Measurements from ENCODE around the gene MKNK1.
"Not testable (repeated sequence)": the region's sequence is repeated elsewhere in the genome, so short reads cannot be mapped to it uniquely, and the experiment has no call there.

Gene MKNK1

DNA sequence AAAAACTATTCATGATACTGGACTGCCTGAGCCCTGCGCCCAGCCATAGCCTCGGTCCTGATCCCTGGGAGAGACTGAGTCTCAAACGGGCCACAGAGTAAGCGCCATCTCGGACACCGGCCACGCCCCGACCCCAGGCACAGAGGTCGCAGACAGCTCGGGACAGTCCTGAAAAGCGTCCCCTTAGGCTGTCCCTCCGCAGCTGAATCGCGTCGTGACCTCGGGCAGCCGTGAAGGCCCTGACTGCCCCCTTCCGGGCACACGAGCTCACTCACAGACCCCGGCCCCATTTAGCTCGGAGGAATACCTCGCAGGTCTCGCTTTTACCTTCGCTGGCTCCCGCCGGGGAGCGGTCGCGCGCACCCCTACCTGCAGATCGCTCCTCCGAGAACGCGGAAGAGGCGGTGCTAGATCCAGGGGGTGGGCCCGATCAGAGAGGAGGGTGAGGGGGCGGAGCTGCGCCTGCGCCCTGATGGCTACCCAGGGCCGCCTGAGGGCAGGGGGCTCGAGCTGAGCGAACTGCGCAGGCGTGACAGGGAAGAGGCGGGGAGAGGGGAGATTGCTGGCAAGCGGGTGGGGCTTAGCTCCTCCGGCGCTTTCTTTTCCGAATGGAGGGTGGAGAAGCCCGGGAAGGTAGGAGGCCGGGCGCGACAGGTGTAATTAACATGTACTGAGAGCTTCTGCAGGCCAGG is at the start of gene MKNK1:
Gene MKNK1 (minus strand): TSS at position 411 of the 692 bp plus-strand sequence. CDS start 20,941 bp downstream, outside the sequence.
- peak; percentile 63 for DNase-seq (ENCODE audit: low read depth, low spot score)
- H3K27ac ChIP-seq: no peak within 1 kb of the TSS
- TF ChIP-seq POLR2AphosphoS5 (IDR thresholded peaks at IDR 0.05; ENCODE audit: borderline replicate concordance, low read depth, low read length): peak; percentile 97
- no peak for TF ChIP-seq EZH2 (IDR thresholded peaks at IDR 0.05)

DNA sequence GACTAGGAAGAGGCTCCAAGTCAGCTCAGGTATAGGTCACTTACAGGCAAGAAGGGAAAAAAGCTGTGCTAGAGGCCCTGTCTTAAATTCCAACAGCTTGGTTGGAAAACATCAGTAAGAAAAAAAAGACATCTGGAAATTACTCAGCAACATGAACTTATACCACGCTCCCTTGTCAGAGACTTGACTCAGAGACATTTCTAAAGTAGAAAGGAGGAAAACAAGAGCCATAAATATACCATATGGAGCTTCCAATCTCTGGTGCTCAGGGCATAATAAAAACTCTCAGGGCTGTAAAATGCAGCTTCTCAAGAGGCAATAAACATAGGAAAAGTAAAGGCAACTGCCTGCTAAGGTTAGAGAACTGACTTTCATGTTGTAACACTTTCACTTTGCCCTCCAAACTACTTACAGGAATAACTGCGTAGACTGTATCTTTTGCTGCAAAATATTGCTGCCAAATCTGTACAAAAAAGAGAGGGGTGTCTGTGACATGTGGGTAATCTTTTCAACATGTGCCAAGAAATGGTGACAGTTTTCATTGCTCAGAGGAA is 49.4 kb upstream of the MKNK1 start:
- Histone ChIP-seq H3K9ac (ENCODE audit: insufficient read length) (no peak overlapping the region), H3K36me3 (ENCODE audit: insufficient read depth, low read length) (peaks cover 67% of the 10 kb centered on the region), H3K9me3 (ENCODE audit: low read depth, low read length) (peaks cover 7% of the 10 kb centered on the region), H3K27ac (peak overlapping the region; percentile 64), H3K4me3 (no peak overlapping the region)
- TF ChIP-seq FOXP2 (optimal IDR thresholded peaks at IDR 0.05; ENCODE audit: control extremely low read depth, extremely low read length, insufficient read depth) (no peak), EZH2 (IDR thresholded peaks at IDR 0.05) (no peak), POLR2AphosphoS5 (IDR thresholded peaks at IDR 0.05; ENCODE audit: borderline replicate concordance, low read depth, low read length) (no peak)
- DNase-seq (ENCODE audit: low read depth, low spot score): no peak

More for the DNA sequence above, at the start of gene MKNK1:
- no peaks in the 10 kb centered on the region for H3K9me3 ChIP-seq (ENCODE audit: low read depth, low read length)
- peak within 1 kb of the TSS; percentile 77 for H3K9ac ChIP-seq (ENCODE audit: insufficient read length)
- peak within 1 kb of the TSS; percentile 89 for H3K4me3 ChIP-seq
- H3K36me3 ChIP-seq (ENCODE audit: insufficient read depth, low read length): no peaks in the 10 kb centered on the region

DNA sequence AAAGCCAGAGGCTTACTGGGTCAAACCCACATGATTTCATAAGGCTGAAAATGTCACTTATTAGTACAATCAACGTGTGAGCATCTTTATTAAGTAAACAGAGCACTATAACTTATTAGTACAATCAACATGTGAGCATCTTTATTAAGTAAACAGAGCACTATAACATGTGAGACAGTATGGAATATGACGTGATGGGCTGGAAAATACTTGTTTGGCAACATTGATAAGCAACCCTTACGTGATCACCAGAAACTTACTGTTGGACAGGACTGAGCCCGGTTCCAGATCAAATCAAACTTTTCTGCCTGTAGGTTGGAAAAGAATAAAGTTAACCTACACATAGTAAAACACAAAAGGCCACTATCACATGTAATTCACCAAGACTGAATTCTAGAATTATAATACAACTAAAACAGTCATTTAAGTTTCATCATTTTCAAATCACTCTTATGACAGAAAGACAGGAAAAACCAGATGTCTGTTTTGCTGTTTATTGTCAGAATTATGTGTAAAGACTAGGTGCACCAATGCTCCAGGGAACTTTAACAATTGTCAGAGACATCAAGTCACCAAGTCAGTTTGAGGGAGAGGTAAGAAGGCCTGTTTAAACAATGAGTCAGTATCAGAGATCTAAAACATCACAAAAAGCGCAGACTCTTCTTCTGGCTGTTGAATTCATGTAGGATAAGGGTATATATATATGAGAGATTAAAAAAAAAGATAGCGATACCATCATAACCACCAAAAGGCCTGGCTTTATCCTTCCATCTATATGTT is 48.4 kb upstream of the MKNK1 start:
- Histone ChIP-seq H3K9ac (ENCODE audit: insufficient read length) (no peak overlapping the region), H3K9me3 (ENCODE audit: low read depth, low read length) (peaks cover 7% of the 10 kb centered on the region), H3K36me3 (ENCODE audit: insufficient read depth, low read length) (peaks cover 65% of the 10 kb centered on the region), H3K4me3 (no peak overlapping the region), H3K27ac (no peak overlapping the region)
- no peak for DNase-seq (ENCODE audit: low read depth, low spot score)
- TF ChIP-seq FOXP2 (optimal IDR thresholded peaks at IDR 0.05; ENCODE audit: control extremely low read depth, extremely low read length, insufficient read depth) (no peak), EZH2 (IDR thresholded peaks at IDR 0.05) (no peak), POLR2AphosphoS5 (IDR thresholded peaks at IDR 0.05; ENCODE audit: borderline replicate concordance, low read depth, low read length) (no peak)

DNA sequence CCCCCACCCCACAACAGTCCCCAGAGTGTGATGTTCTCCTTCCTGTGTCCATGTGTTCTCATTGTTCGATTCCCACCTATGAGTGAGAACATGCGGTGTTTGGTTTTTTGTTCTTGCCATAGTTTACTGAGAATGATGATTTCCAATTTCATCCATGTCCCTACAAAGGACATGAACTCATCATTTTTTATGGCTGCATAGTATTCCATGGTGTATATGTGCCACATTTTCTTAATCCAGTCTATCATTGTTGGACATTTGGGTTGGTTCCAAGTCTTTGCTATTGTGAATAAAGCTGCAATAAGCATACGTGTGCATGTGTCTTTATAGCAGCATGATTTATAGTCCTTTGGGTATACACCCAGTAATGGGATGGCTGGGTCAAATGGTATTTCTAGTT is 47.1 kb upstream of the MKNK1 start:
- H3K4me3 ChIP-seq; DNase-seq (ENCODE audit: low read depth, low spot score); H3K27ac ChIP-seq; H3K9ac ChIP-seq (ENCODE audit: insufficient read length); H3K9me3 ChIP-seq (ENCODE audit: low read depth, low read length): not testable (repeated sequence)
- H3K36me3 ChIP-seq (ENCODE audit: insufficient read depth, low read length): peaks cover 59% of the 10 kb centered on the region

DNA sequence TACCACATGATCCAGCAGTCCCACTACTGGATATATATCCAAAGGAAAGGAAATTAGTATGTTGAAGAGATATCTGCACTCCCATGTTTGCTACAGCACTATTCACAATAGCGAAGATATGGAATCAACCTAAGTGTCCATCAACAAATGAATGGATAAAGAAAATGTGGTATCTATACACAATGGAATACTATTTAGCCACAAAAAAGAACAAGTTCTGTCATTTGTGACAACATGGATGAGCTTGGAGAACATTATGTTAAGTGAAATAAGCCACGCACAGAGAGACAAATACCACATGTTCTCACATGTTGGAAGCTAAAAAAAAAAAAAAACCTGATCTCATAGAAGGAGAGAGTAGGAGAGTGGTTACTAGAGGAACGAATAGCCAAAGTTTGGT is 46.4 kb upstream of the MKNK1 start:
- Histone ChIP-seq H3K4me3 (no peak overlapping the region), H3K9ac (ENCODE audit: insufficient read length) (no peak overlapping the region), H3K27ac (no peak overlapping the region), H3K36me3 (ENCODE audit: insufficient read depth, low read length) (peaks cover 52% of the 10 kb centered on the region), H3K9me3 (ENCODE audit: low read depth, low read length) (peaks cover 7% of the 10 kb centered on the region)
- TF ChIP-seq FOXP2 (optimal IDR thresholded peaks at IDR 0.05; ENCODE audit: control extremely low read depth, extremely low read length, insufficient read depth): no peak
- no peak for DNase-seq (ENCODE audit: low read depth, low spot score)

DNA sequence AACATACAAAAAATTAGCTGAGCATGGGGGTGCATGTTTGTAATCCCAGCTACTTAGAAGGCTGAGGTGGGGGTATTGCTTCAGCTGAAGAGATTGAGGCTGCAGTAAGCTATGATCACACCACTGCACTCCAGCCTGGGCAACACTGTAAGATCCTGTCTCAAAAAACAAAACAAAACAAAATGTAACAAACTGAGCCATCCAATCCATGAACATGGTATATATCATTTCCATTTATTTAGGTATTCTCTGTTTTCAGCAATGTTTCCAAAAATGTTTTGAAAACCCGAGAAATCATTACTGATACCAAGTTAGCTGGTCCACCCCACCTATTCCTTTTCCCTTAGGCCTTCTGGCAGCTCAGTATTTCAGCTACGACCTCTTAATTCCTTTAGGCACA is 45.7 kb upstream of the MKNK1 start:
- H3K27ac ChIP-seq: no peak overlapping the region
- no peak overlapping the region for H3K4me3 ChIP-seq
- H3K36me3 ChIP-seq (ENCODE audit: insufficient read depth, low read length): peaks cover 46% of the 10 kb centered on the region
- H3K9me3 ChIP-seq (ENCODE audit: low read depth, low read length): peaks cover 7% of the 10 kb centered on the region
- DNase-seq (ENCODE audit: low read depth, low spot score): no peak
- H3K9ac ChIP-seq (ENCODE audit: insufficient read length): no peak overlapping the region
- TF ChIP-seq POLR2AphosphoS5 (IDR thresholded peaks at IDR 0.05; ENCODE audit: borderline replicate concordance, low read depth, low read length) (no peak), FOXP2 (optimal IDR thresholded peaks at IDR 0.05; ENCODE audit: control extremely low read depth, extremely low read length, insufficient read depth) (no peak), EZH2 (IDR thresholded peaks at IDR 0.05) (no peak)

DNA sequence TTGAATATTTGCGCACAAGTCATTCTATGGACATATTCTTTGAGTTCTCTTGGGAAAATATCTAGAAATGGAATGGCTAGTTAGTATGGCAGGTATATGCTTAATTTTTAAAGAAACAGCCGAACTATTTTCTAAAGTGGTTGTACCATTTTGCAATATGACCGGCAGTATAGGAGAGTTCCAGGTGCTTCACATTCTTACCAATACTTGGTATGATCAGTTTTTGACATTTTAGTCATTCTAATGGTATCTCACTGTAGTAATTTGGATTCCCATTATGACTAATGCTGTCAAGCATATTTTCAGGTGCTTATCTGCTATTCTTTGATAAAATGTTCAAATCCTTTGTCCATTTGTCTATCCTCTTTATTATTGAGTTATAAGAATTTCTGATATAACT is 43.5 kb upstream of the MKNK1 start:
- H3K9ac ChIP-seq (ENCODE audit: insufficient read length): no peak overlapping the region
- peaks cover 45% of the 10 kb centered on the region for H3K36me3 ChIP-seq (ENCODE audit: insufficient read depth, low read length)
- TF ChIP-seq FOXP2 (optimal IDR thresholded peaks at IDR 0.05; ENCODE audit: control extremely low read depth, extremely low read length, insufficient read depth): no peak
- TF ChIP-seq EZH2 (IDR thresholded peaks at IDR 0.05): no peak
- no peak for TF ChIP-seq POLR2AphosphoS5 (IDR thresholded peaks at IDR 0.05; ENCODE audit: borderline replicate concordance, low read depth, low read length)

DNA sequence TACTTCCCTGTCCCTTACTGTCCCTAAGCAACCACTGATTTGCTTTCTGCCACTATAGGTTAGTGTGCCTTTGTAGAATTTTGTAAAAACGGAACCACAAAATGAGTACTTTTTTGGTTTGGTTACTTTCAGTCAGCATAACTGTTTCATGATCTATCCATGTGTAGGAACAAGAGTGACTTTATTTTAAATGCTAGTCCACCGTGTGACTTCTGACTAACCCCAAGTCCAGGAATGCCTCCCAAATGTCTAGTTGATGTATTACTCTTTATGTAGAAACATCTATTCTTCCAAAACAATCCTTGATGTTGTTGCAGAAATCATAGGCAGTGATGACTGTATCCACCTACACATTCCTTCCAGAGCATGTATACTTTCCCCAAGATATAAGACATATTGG is 42.8 kb upstream of the MKNK1 start:
- no peak overlapping the region for H3K27ac ChIP-seq
- no peak overlapping the region for H3K4me3 ChIP-seq
- no peak overlapping the region for H3K9ac ChIP-seq (ENCODE audit: insufficient read length)
- TF ChIP-seq POLR2AphosphoS5 (IDR thresholded peaks at IDR 0.05; ENCODE audit: borderline replicate concordance, low read depth, low read length): no peak
- no peak for TF ChIP-seq EZH2 (IDR thresholded peaks at IDR 0.05)
- TF ChIP-seq FOXP2 (optimal IDR thresholded peaks at IDR 0.05; ENCODE audit: control extremely low read depth, extremely low read length, insufficient read depth): no peak
- H3K9me3 ChIP-seq (ENCODE audit: low read depth, low read length): peaks cover 7% of the 10 kb centered on the region
- peaks cover 41% of the 10 kb centered on the region for H3K36me3 ChIP-seq (ENCODE audit: insufficient read depth, low read length)
- DNase-seq (ENCODE audit: low read depth, low spot score): no peak

More for the DNA sequence above, 43.5 kb upstream of the MKNK1 start:
- Histone ChIP-seq H3K4me3 (no peak overlapping the region), H3K27ac (no peak overlapping the region), H3K9me3 (ENCODE audit: low read depth, low read length) (peaks cover 7% of the 10 kb centered on the region)
- DNase-seq (ENCODE audit: low read depth, low spot score): no peak
